Stimulated activated CD8-positive, alpha-beta memory T cell treated with anti-CD3 and anti-CD28 coated beads, Interleukin-4, amount 100 ng/mL, for 1 hour (primary cell): Measurements from ENCODE around the gene ZDHHC14.
"Not testable (repeated sequence)": the region's sequence is repeated elsewhere in the genome, so short reads cannot be mapped to it uniquely, and the experiment has no call there.

ENCODE experiments used
- DNase-seq, 2 donors: peaks; one replicate each; pipeline ENCODE4 v3.0.0-alpha.2; 2020; ENCODE audit warnings: low read depth in 2 of 2, low spot score in 1 of 2

Gene ZDHHC14

GRCh38 chr6:157380458-157380778 is 572 bp upstream of the ZDHHC14 start:
- no peak for DNase-seq

GRCh38 chr6:157381631-157382621 is 936 bp downstream of the ZDHHC14 start:
- peak in 1 of 2 donors; percentile 35 for DNase-seq

DNA sequence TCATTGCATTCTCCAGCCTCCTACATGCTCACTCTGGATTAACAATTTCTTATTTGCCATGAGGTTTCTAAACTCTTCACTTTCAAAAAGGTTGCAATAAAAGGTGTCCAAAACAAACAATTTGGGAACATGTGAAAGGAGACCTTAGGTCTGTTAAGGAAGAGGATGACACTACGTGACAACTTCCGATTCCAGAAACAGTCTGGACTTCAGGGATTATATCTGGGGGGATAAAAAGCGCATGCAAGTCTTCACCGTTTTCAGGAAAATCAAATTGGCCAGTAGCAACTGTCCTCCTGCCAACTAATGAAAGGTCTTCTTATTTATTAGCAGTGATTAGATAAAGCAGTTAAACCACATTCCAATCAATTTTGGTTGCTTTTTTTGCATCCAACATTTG is 1.8 kb downstream of the ZDHHC14 start:
- DNase-seq, result no peak

GRCh38 chr6:157383471-157383870 is 2.5 kb downstream of the ZDHHC14 start:
- DNase-seq, result no peak

DNA sequence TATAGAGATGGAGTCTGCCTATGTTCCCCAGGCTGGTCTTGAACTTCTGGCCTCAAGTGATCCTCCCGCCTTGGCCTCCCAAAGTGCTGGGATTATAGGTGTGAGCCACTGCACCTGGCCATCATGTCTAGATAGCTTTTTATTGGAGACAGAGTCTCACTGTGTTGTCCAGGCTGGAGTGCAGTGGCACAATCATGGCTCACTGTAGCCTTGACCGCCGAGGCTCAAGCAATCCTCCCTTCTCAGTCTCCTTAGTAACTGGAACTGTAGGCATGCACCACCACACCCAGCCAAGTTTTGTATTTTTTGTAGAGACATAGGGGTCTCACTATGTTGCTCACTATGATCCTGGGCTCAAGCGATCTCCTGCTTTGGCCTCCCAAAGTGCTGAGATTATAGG is 4.0 kb downstream of the ZDHHC14 start:
- not testable (repeated sequence) for DNase-seq

- no peak for DNase-seq
Measured at GRCh38 chr6:157385482-157385881, 4.5 kb downstream of the ZDHHC14 start.

GRCh38 chr6:157386023-157386422 is 5.0 kb downstream of the ZDHHC14 start:
- no peak for DNase-seq

GRCh38 chr6:157386454-157386853 is 5.5 kb downstream of the ZDHHC14 start:
- no peak for DNase-seq

GRCh38 chr6:157388924-157389323 is 7.9 kb downstream of the ZDHHC14 start:
- DNase-seq, result no peak

DNA sequence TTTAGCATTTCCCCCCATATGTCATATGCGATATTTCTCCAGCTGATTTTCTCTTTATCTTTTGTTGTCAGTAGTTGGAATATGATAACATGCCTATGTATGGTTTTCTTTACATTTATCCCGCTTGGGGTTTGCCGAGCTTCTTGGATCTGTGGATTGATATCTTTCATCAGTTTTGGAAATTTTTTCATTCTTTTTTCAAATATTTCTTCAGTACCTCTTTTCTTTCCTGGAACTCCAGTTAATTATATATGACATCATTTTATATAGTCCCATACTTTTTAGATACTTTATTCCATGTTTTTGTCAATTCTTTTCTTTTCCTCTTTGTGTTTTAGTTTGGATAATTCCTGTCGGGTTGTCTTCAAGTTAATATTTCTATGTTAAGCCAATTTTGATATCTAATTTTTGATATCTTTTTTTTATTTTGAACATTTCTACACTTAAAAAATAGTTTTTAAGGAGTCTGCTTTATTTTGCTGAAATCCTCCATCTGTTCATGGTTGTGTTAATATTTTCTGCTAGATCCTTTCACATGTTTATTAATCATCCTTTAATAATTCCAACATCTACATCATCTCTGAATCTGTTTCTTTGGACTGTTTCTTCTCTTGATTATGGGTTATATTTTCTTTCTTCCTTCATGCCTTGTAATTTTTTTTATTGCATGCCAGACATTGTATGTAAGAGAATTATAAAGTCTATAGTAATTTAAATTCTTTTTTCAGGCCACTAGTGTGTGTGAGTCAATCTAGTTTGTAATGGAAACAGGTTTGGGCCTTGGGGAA is 9.5 kb downstream of the ZDHHC14 start:
- no peak for DNase-seq

DNA sequence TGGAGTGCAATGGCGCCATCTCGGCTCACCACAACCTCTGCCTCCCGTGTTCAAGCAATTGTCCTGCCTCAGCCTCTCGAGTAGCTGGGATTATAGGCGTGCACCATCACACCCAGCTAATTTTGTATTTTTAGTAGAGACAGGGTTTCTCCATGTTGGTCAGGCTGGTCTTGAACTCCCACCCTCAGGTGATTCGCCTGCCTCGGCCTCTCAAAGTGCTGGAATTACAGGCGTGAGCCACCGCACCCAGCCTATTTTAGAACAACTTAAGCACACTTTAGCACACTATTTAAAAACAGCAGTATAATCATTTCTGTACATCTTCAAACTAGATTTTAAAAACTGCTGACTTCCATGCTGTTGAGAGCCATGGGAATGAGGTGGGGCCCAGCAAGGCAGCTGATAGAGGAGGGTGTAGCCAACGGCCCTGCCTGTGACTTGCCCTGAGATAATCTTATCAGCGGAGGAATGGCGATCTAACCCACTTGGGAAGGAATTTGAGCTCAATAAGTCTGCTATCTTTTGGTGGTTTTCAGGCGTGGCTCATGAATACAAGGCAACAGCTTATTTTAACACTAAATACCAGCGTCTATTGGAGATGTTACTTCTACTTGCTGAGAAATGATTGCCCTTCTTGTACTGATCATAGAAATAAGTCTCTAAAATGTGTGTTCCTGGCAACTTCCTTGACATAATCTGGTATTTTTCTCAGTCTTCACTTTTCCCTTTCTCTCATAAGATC is 12.1 kb downstream of the ZDHHC14 start:
- no peak for DNase-seq

GRCh38 chr6:157393669-157394327 is 12.8 kb downstream of the ZDHHC14 start:
- no peak for DNase-seq

DNA sequence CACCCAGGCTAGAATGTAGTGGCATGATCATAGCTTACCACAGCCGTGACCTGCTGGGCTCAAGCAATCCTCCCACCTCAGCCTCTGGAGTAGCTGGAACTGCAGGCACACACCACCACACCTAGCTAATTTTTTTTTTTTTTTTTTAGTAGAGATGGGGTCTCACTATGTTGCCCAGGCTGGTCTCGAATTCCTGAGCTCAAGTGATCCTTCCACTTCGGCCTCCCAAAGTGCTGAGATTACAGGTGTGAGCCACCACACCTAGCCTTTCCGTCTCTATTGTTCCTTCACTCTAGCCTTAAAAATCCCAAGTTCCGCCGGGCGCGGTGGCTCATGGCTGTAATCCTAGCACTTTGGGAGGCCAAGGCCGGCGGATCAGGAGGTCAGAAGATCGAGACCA is 14.2 kb downstream of the ZDHHC14 start:
- not testable (repeated sequence) for DNase-seq

DNA sequence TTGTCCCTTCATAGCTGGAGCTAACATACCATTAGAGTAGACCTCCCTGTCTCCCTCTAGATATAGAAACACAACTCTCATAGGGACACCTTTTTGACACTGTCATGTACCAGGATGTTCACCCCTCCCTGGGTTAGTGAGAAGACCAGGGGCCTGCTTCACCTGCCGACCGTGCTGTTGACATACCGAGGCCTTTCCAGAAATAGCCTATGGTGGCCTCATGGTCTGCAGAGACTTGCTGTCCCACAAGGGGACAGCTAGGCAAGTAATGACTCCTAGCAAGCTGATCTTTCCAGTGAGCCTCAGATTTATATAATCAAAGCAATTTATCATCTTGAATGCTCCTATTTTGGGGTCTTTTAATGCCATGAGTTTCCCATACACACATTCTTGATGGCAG is 15.0 kb downstream of the ZDHHC14 start:
- DNase-seq, result no peak

- DNase-seq, result no peak
Measured at GRCh38 chr6:157397660-157398059, 16.7 kb downstream of the ZDHHC14 start.

DNA sequence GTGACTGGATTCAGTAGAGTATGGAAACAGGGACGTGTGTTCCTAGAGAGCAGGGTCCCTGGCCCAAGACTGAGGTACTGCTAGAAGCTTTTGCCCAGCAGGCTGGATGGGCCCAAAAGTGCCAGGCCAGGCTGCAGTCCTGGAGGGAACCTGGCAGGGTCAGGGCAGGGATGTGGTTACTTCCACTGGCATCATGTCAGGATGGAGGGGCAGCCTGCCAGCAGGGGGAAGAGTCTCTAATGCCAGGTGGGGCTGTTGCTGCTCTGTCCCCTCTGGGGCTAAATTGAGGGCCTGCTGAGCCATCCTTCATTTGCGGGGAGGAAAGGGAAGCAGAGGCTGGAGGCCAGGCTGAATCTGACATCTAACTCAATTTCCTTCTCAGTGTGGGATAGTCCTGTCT is 17.2 kb downstream of the ZDHHC14 start:
- DNase-seq, result no peak

GRCh38 chr6:157400676-157401075 is 19.7 kb downstream of the ZDHHC14 start:
- no peak for DNase-seq

GRCh38 chr6:157401734-157402338 is 20.8 kb downstream of the ZDHHC14 start:
- DNase-seq, result no peak

DNA sequence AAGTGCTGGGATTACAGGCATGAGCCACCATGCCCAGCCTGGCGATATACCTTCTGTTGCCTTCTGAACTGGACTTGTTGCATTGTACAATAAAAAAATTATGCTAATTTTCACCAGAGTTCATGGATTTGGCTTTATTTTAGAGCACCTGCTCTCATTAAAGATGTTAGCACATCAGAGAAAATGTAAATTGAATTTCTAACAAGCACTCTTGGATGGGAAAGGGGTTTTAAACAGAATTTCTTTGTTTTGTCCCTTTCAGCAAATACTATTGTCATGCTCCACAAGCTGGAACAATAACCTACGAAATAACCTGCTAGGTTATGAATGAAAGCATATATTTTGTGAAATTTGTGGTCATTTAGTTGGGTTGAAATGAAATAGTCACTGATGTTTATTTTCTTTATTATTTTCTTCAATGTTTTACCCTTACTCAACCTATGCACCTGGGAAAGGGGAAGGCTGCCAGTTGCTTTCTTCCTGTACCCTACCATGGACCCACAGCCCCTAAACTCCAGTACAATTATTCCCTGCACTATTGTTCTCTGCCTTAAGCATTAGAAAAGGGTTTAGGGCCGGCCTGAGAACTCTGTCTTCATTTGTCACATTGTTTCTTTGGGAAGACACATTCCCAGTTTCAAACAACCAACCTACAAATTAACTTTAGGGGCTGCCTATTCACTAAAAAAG is 22.2 kb downstream of the ZDHHC14 start:
- DNase-seq, result no peak

DNA sequence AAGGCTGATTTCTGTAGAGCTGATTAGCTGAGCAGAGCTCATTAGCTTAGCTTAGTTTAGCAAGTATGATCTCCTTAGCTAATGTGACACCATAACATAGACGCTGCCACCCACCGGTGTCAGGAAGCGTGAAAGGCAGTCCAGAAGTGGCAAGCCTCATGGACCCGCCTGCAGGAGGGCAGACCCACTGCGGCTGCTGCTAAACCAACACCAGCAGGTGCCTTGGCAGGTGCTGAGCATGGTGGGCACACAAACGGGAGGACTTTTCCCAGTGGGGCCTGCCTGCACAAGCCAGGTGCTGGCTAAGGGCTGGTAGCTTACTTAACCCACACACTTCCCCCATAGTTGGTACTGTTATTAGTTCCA is 22.7 kb downstream of the ZDHHC14 start:
- DNase-seq, result no peak
